Left ventricle myocardium inferior (tissue), 1 donor: ENCODE data around the gene KCNIP3. TPM values are rescaled to one million over a fixed set of nuclear protein-coding genes. Genes with fewer than 3 reads are reported as not detected.

ENCODE experiments used
- DNase-seq: peaks from one replicate; pipeline ENCODE4 v3.0.0-alpha.2; 2020
- H3K27ac ChIP-seq: fragments of 200-600 bp; replicated peaks from 2 replicates; pipeline ENCODE4 v1.8.0; 2021
- H3K27me3 ChIP-seq: fragments of 200-600 bp; 2 replicates; pipeline ENCODE4 v1.8.0; 2021; ENCODE audit warnings: low read depth
- H3K36me3 ChIP-seq: fragments of 200-600 bp; 2 replicates; pipeline ENCODE4 v1.8.0; 2021
- H3K4me1 ChIP-seq: fragments of 200-600 bp; 2 replicates; pipeline ENCODE4 v1.8.0; 2021
- H3K4me3 ChIP-seq: fragments of 200-600 bp; 2 replicates; pipeline ENCODE4 v1.8.0; 2021; ENCODE audit warnings: mild to moderate bottlenecking, moderate library complexity
- H3K9me3 ChIP-seq: fragments of 200-600 bp; replicated peaks from 2 replicates; pipeline ENCODE4 v1.8.0; 2021
- intact Hi-C: fragments of 100-400 bp; cut with micrococcal nuclease; formaldehyde crosslinking; loops from one replicate; pipeline ENCODE4 v1.11.0; 2022
- total RNA-seq: library from RNA; stranded (reverse); fragmentation: NEBNext Ultra II Directional; extraction: Animal tissue kit (Norgen Biotek cat#: 25700); gene quantifications from one replicate; pipeline ENCODE4 v1.2.1, GENCODE V29; 2021
- TF ChIP-seq, protein P1 (sequence below): fragments of 200-600 bp; IDR thresholded peaks from 2 replicates; pipeline ENCODE4 v1.8.0; 2021; ENCODE audit warnings: antibody characterized with exemption, mild to moderate bottlenecking, borderline replicate concordance
- donor health status: DM: no; HTN: yes; CAD: no; lungs with severe emphysema.

Gene KCNIP3
- total RNA-seq, 1 donor from 2014 or later, result 4.6 TPM

DNA sequence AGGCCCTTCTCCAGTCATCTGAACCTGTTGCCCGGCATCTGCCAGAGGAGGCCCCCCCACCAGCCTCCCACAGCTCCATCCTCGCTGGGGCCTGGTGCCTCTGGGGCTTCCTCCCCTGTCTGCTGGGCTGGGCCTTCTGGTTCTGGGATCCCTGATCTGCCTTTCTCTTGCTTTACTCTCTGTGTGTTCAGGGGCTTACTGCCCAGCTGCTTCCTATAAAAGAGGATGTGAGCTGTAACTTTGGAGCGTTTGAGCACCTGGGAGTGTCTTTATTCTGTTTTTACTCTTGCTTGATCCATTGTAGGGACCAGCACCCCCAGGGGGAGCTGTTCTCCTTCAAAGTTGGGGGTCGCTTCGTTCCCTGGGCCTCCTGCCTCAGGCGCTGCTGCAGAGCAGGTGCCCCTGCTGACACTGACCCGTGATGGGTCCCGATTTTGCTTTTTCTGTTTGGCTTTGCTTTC lies 82.3 kb downstream of the KCNIP3 start:
- Histone ChIP-seq H3K27ac (no peak overlapping the region), H3K27me3 (peaks cover 3% of the 10 kb centered on the region), H3K36me3 (peaks cover 5% of the 10 kb centered on the region), H3K4me1 (peaks cover 3% of the 10 kb centered on the region), H3K4me3 (no peak overlapping the region), H3K9me3 (no peaks in the 10 kb centered on the region)
- intact Hi-C loops, result no loop called here
- DNase-seq, result no peak
- TF ChIP-seq, protein P1, sequence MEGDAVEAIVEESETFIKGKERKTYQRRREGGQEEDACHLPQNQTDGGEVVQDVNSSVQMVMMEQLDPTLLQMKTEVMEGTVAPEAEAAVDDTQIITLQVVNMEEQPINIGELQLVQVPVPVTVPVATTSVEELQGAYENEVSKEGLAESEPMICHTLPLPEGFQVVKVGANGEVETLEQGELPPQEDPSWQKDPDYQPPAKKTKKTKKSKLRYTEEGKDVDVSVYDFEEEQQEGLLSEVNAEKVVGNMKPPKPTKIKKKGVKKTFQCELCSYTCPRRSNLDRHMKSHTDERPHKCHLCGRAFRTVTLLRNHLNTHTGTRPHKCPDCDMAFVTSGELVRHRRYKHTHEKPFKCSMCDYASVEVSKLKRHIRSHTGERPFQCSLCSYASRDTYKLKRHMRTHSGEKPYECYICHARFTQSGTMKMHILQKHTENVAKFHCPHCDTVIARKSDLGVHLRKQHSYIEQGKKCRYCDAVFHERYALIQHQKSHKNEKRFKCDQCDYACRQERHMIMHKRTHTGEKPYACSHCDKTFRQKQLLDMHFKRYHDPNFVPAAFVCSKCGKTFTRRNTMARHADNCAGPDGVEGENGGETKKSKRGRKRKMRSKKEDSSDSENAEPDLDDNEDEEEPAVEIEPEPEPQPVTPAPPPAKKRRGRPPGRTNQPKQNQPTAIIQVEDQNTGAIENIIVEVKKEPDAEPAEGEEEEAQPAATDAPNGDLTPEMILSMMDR, result no peak

DNA sequence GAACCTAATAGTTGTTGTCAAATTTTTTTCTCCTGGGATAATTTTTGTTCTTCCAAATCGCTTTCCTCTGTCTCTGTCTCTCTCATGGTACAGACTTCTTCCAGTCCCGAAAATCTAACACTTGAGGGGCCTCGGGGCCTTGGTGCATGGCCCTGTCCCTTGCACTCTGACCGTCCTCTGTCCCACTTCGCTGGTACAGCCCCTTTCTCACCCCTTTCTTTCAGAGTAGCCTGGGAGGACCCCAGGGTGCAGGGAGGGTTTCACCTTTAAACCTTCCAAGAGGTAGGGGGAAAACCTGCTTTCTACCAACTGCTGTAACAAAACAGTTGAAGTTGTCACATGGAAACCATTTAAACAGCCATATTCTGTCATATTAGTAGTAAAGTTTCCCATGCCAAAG lies 83.1 kb downstream of the KCNIP3 start:
- Histone ChIP-seq H3K4me1 (peaks cover 11% of the 10 kb centered on the region), H3K9me3 (no peaks in the 10 kb centered on the region), H3K4me3 (no peak overlapping the region), H3K27me3 (no peaks in the 10 kb centered on the region), H3K36me3 (peaks cover 5% of the 10 kb centered on the region), H3K27ac (no peak overlapping the region)
- intact Hi-C loops, result no loop called here
- DNase-seq, result no peak
- TF ChIP-seq, protein P1, result no peak

DNA sequence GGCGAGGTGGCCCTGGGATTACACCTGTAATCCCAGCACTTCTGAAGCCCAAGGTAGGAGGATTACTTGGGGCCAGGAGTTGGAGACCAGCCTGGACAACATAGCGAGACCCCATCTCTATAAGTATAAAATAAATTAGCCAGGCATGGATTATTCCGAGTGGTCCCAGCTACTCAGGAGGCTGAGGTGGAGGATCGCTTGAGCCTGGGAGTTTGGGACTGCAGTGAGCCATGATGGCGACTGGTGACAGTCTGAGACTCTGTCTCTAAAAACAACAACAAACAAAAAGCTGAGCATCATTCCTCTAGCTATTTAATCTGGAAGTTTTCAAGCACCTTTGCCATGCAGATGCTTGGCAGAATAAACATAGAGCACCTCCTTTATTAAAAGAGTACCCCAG lies 83.6 kb downstream of the KCNIP3 start:
- Histone ChIP-seq H3K27me3 (no peaks in the 10 kb centered on the region), H3K4me3 (no peak overlapping the region), H3K4me1 (peaks cover 15% of the 10 kb centered on the region), H3K9me3 (no peaks in the 10 kb centered on the region), H3K27ac (no peak overlapping the region), H3K36me3 (peaks cover 5% of the 10 kb centered on the region)
- intact Hi-C loops, result no loop called here
- TF ChIP-seq, protein P1, result no peak
- no peak for DNase-seq

DNA sequence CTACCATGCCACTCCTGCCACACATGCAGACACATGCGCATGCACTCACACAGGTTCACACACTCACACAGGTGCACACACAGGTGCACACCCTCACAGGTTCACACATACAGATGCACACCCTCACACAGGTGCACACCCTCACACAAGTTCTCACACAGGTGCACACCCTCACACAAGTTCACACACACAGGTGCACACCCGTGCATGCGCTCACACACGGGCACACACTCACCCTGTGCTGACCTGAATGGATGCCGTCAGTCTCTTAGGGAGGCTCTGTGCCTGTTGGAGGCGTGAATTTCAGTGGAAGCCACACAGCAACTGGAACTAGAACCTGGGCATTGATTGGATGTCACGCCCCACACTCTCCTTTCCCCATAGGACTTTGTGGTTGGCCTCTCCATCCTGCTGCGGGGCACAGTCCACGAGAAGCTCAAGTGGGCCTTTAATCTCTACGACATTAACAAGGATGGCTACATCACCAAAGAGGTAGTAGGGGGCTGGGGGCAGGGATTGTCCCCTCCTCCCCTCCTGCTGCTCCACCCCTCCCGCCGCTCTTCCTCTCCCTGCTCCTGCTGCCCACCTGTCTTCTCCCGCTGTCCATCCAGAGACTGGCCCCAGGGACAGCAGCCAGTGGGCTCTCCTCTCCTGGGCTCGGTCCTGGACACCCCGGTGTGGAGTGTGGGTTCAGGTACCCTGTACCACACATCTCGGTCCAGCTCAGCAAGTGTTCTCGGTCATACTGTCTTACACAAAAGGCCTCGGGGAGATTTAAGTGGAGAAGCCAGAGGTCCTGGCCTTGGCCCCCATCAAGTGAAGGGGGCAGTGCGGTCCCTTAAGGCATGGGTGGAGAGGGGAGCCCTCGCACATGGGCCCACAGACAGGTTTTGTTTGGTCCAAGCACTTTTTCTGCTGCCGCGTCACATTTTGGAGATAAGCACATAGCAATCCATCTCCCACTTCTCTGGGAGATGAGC lies 84.4 kb downstream of the KCNIP3 start:
- DNase-seq, result no peak
- no peaks in the 10 kb centered on the region for H3K27me3 ChIP-seq
- intact Hi-C loops, result no loop called here
- TF ChIP-seq, protein P1, result no peak
- peaks cover 5% of the 10 kb centered on the region for H3K36me3 ChIP-seq
- peaks cover 16% of the 10 kb centered on the region for H3K4me1 ChIP-seq
- no peak overlapping the region for H3K27ac ChIP-seq
- no peaks in the 10 kb centered on the region for H3K9me3 ChIP-seq
- H3K4me3 ChIP-seq, result no peak overlapping the region

DNA sequence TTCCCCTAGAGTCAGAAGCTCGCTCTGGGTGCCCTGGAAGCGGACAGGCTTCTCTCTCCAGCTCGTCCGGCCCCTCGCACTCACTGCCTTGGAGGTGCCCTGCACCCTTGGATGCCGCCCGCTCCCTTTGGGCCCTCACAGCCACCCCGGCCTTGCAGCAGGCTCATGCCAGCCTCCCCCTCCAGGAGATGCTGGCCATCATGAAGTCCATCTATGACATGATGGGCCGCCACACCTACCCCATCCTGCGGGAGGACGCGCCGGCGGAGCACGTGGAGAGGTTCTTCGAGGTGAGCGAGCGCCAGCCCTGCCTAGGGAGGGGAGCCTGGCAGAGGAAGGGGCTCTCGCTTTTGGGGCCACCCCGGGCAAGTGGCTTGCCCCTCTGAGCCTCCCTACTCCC lies 85.0 kb downstream of the KCNIP3 start:
- peaks cover 16% of the 10 kb centered on the region for H3K4me1 ChIP-seq
- DNase-seq, result peak; percentile 9
- no peaks in the 10 kb centered on the region for H3K9me3 ChIP-seq
- intact Hi-C loops, result no loop called here
- H3K27ac ChIP-seq, result no peak overlapping the region
- H3K27me3 ChIP-seq, result no peaks in the 10 kb centered on the region
- TF ChIP-seq, protein P1, result no peak
- H3K4me3 ChIP-seq, result no peak overlapping the region
- peaks cover 2% of the 10 kb centered on the region for H3K36me3 ChIP-seq
